PC-9 (cell line): ENCODE data around the gene KCNH4. TPM values are rescaled to one million over a fixed set of nuclear protein-coding genes. Genes with fewer than 3 reads are reported as not detected.
A peak's percentile ranks its signal among the peaks of the same experiment; 100 is the strongest.

Experiments used
- BruUV-seq: library from RNA; stranded (reverse); fragments of 400-500 nt; replicated peaks from 2 replicates; lab custom pipeline; 2021; lab: Mats Ljungman, UMichigan
- CTCF ChIA-PET: fragments of 300-600 bp; sonication (Branson Sonifier 250); formaldehyde crosslinking; loops from one replicate; lab custom pipeline; 2022; ENCODE audit warnings: antibody characterized with exemption; lab: Charles Lee
- POLR2A ChIA-PET: fragments of 300-600 bp; sonication (Branson Sonifier 250); formaldehyde crosslinking; loops from one replicate; lab custom pipeline; 2022; ENCODE audit warnings: antibody characterized with exemption; ENCODE audit not compliant: unreplicated experiment; lab: Charles Lee
- DNase-seq, 2 experiments: peaks; one replicate each; pipeline versions ENCODE4 v3.0.0 to v3.0.0-alpha.2; 2015 to 2022; ENCODE audit warnings: mixed read lengths in 1 of 2
- H2AFZ ChIP-seq: fragments of 200-600 bp; sonication (generic); 2 replicates; pipeline ENCODE4 v1.8.1; 2017; ENCODE audit warnings: antibody characterized with exemption
- H3F3A ChIP-seq: fragments of 200-600 bp; sonication (generic); 2 replicates; pipeline ENCODE4 v1.8.1; 2017; ENCODE audit warnings: antibody characterized with exemption, mild to moderate bottlenecking, low read depth; ENCODE audit not compliant: insufficient read depth
- H3K27ac ChIP-seq: fragments of 200-600 bp; sonication (generic); 2 replicates; pipeline ENCODE4 v1.6.1; 2016; ENCODE audit warnings: mixed run types
- H3K27me3 ChIP-seq: fragments of 200-600 bp; sonication (generic); 2 replicates; pipeline ENCODE4 v1.6.1; 2016; ENCODE audit warnings: low read depth, mixed run types; ENCODE audit not compliant: insufficient read depth
- H3K36me3 ChIP-seq: fragments of 200-600 bp; sonication (generic); 2 replicates; pipeline ENCODE4 v1.6.1; 2016; ENCODE audit warnings: low read depth, mixed run types
- H3K4me1 ChIP-seq: fragments of 200-600 bp; sonication (generic); replicated peaks from 2 replicates; pipeline ENCODE4 v1.6.1; 2016; ENCODE audit warnings: mixed run types; ENCODE audit not compliant: insufficient read depth
- H3K4me2 ChIP-seq: fragments of 200-600 bp; sonication (generic); 2 replicates; pipeline ENCODE4 v1.6.1; 2017; ENCODE audit warnings: mixed run types
- H3K4me3 ChIP-seq: fragments of 200-600 bp; sonication (generic); 2 replicates; pipeline ENCODE4 v1.6.1; 2016; ENCODE audit warnings: mixed run types
- H3K79me2 ChIP-seq: fragments of 200-600 bp; sonication (generic); 2 replicates; pipeline ENCODE4 v1.6.1; 2017; ENCODE audit warnings: low read depth, mixed run types
- H3K9me2 ChIP-seq: fragments of 200-600 bp; sonication (generic); 2 replicates; pipeline ENCODE4 v1.8.1; 2017; ENCODE audit warnings: mild to moderate bottlenecking; ENCODE audit not compliant: insufficient read depth
- H3K9me3 ChIP-seq: fragments of 200-600 bp; sonication (generic); 2 replicates; pipeline ENCODE4 v1.8.1; 2016; ENCODE audit warnings: low read depth; ENCODE audit not compliant: insufficient read depth
- H4K20me1 ChIP-seq: fragments of 200-600 bp; sonication (generic); 2 replicates; pipeline ENCODE4 v1.8.1; 2017; ENCODE audit not compliant: insufficient read depth
- EZH2 ChIP-seq: fragments of 200-600 bp; sonication (generic); IDR thresholded peaks from 2 replicates; pipeline ENCODE4 v1.8.0; 2017; ENCODE audit warnings: antibody characterized with exemption, low read depth
- intact Hi-C: fragments of 100-400 bp; cut with micrococcal nuclease; formaldehyde crosslinking; loops from one replicate; pipeline ENCODE4 v1.10.0; 2022; ENCODE audit not compliant: unreplicated experiment
- total RNA-seq: library from RNA; stranded (reverse); gene quantifications from 2 replicates; pipeline ENCODE4 v1.2.3, GENCODE V29; 2021
- TF ChIP-seq, protein P1 (sequence below): fragments of 200-600 bp; sonication (generic); conservative IDR thresholded peaks from 2 replicates; pipeline ENCODE4 v1.6.1; 2017; ENCODE audit warnings: mixed run types, antibody characterized with exemption, mild to moderate bottlenecking, moderate library complexity

KCNH4 gene
- total RNA-seq, 1 experiment from 2014 or later: not detected

DNA sequence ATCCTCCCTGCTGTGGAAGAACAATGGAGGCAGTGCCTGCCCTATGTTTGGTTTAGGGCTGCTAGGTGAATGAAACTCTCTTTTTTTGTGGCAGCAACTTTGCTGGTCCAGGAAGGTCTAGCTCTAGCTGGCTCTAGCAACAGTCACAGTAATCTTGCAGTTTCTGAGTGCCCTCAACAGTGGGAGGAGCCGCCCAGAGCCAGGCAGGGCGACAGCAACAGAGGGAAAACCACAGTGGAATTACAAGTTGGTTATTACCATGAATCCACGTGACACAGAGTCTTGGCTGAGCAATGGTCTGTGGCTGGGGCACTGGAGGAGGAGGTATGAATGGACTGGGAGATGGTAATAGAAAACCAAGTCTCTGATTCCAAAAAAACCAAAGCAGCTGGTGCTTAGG lies 48.0 kb downstream of the KCNH4 start:
- Histone ChIP-seq H2AFZ (no peak overlapping the region), H3K9me3 (no peaks in the 10 kb centered on the region), H3K79me2 (peaks cover 69% of the 10 kb centered on the region), H3K27ac (no peak overlapping the region), H3K4me3 (no peak overlapping the region), H3K9me2 (no peaks in the 10 kb centered on the region), H4K20me1 (peaks cover 28% of the 10 kb centered on the region), H3K4me2 (no peak overlapping the region), H3K27me3 (no peaks in the 10 kb centered on the region), H3F3A (peaks cover 23% of the 10 kb centered on the region), H3K4me1 (peaks cover 24% of the 10 kb centered on the region), H3K36me3 (0 out of 2 replicates have a peak, but pooled peaks cover 7% of the 10 kb centered on the region)
- POLR2A ChIA-PET: interaction anchor here (0.7 kb wide), 1 partner anchor 152 kb away, joined by 5 read pairs; no protein-coding TSS in a partner anchor
- intact Hi-C loops: no loop called here
- TF ChIP-seq EZH2: no peak
- TF ChIP-seq, protein P1, sequence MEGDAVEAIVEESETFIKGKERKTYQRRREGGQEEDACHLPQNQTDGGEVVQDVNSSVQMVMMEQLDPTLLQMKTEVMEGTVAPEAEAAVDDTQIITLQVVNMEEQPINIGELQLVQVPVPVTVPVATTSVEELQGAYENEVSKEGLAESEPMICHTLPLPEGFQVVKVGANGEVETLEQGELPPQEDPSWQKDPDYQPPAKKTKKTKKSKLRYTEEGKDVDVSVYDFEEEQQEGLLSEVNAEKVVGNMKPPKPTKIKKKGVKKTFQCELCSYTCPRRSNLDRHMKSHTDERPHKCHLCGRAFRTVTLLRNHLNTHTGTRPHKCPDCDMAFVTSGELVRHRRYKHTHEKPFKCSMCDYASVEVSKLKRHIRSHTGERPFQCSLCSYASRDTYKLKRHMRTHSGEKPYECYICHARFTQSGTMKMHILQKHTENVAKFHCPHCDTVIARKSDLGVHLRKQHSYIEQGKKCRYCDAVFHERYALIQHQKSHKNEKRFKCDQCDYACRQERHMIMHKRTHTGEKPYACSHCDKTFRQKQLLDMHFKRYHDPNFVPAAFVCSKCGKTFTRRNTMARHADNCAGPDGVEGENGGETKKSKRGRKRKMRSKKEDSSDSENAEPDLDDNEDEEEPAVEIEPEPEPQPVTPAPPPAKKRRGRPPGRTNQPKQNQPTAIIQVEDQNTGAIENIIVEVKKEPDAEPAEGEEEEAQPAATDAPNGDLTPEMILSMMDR: no peak
- peak in 1 of 2 experiments; percentile 41 for DNase-seq
- CTCF ChIA-PET: no interaction called here
- BruUV-seq: no TSS peak

DNA sequence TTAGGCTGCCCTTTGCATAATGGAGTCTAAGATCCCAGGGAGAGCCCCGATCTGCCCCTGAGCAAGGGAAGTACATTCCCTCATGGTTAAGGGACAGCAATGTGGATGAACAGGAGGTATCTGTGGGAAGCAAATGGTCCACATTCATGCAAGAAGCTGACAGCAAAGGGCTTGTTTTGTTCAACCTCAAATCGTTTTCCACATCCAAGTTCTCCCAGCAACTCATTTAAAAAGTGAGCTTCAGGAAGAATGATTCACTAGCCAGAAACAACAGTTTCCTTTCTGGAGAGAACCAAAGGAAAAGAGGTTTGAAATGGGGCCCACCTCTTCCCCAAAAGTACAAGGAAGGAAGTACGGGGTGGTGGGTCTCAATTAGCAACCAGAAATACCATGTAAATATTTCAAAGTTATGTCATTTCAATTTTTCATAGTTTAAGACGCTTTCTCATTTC lies 48.9 kb downstream of the KCNH4 start:
- BruUV-seq: no TSS peak
- POLR2A ChIA-PET: no interaction called here
- H3K4me3 ChIP-seq: no peak overlapping the region
- TF ChIP-seq, protein P1: no peak
- TF ChIP-seq EZH2: no peak
- intact Hi-C loops: no loop called here
- peaks cover 61% of the 10 kb centered on the region for H3K79me2 ChIP-seq
- no peaks in the 10 kb centered on the region for H3K27me3 ChIP-seq
- H4K20me1 ChIP-seq: peaks cover 28% of the 10 kb centered on the region
- peaks cover 20% of the 10 kb centered on the region for H3K4me1 ChIP-seq
- H3K36me3 ChIP-seq: 0 out of 2 replicates have a peak, but pooled peaks cover 7% of the 10 kb centered on the region
- no peak overlapping the region for H3K4me2 ChIP-seq
- CTCF ChIA-PET: no interaction called here
- H3K27ac ChIP-seq: no peak overlapping the region
- no peaks in the 10 kb centered on the region for H3K9me3 ChIP-seq
- H3F3A ChIP-seq: peaks cover 20% of the 10 kb centered on the region
- no peak overlapping the region for H2AFZ ChIP-seq
- no peak for DNase-seq
- no peaks in the 10 kb centered on the region for H3K9me2 ChIP-seq

DNA sequence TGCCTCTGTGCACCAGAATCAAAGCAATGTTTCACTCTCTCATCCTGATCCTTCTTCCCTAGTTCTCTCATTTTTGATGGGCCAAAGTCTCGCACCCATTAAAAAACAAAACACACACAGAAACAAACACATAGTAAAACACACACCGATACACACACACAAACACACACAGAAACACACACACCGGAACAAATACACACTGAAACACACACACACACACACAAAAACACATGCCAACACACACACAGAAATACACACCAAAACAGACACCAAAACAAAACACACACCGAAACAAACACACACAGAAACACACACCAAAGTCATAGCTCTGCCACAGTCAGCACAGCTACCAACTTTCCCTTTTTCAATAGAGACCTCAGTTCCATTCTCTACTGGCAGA lies 49.7 kb downstream of the KCNH4 start:
- Histone ChIP-seq H3K4me1 (peaks cover 13% of the 10 kb centered on the region), H3F3A (peaks cover 13% of the 10 kb centered on the region), H3K9me3 (no peaks in the 10 kb centered on the region), H2AFZ (no peak overlapping the region), H3K4me2 (no peak overlapping the region), H3K27ac (no peak overlapping the region), H3K27me3 (no peaks in the 10 kb centered on the region), H4K20me1 (peaks cover 28% of the 10 kb centered on the region), H3K36me3 (0 out of 2 replicates have a peak, but pooled peaks cover 7% of the 10 kb centered on the region), H3K79me2 (peaks cover 53% of the 10 kb centered on the region), H3K9me2 (no peaks in the 10 kb centered on the region), H3K4me3 (no peak overlapping the region)
- BruUV-seq: no TSS peak
- POLR2A ChIA-PET: no interaction called here
- TF ChIP-seq, protein P1: no peak
- TF ChIP-seq EZH2: no peak
- intact Hi-C loops: no loop called here
- CTCF ChIA-PET: no interaction called here
- no peak for DNase-seq
